GM12864 (cell line): Measurements from ENCODE around the gene CHI3L1.

Experiments used
- DNase-seq: peaks from one replicate; pipeline ENCODE4 v3.0.0-alpha.2; 2011; ENCODE audit warnings: low read depth
- H3K4me3 ChIP-seq: 2 replicates; pipeline ENCODE4 v1.5.1; 2011; ENCODE audit warnings: mild to moderate bottlenecking, low read depth, low read length, control low read depth
- TF ChIP-seq, protein P1 (sequence below): IDR thresholded peaks from 2 replicates; pipeline ENCODE4 v1.5.1; 2011; ENCODE audit warnings: low read depth, mild to moderate bottlenecking, moderate library complexity, low read length, control low read depth, inconsistent platforms; ENCODE audit errors: missing control alignments

Gene CHI3L1

DNA sequence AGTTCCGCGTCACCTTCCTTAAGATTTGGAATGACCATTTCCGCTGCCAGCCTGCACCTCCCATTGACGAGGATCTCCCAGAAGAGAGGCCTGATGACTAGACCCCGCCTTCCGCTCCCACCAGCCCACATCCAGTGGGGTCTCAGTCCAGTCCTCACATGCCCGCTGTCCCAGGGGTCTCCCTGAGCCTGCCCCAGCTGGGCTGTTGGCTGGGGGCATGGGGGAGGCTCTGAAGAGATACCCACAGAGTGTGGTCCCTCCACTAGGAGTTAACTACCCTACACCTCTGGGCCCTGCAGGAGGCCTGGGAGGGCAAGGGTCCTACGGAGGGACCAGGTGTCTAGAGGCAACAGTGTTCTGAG, 20.7 kb downstream of the CHI3L1 start:
- no peak for DNase-seq
- TF ChIP-seq, protein P1, sequence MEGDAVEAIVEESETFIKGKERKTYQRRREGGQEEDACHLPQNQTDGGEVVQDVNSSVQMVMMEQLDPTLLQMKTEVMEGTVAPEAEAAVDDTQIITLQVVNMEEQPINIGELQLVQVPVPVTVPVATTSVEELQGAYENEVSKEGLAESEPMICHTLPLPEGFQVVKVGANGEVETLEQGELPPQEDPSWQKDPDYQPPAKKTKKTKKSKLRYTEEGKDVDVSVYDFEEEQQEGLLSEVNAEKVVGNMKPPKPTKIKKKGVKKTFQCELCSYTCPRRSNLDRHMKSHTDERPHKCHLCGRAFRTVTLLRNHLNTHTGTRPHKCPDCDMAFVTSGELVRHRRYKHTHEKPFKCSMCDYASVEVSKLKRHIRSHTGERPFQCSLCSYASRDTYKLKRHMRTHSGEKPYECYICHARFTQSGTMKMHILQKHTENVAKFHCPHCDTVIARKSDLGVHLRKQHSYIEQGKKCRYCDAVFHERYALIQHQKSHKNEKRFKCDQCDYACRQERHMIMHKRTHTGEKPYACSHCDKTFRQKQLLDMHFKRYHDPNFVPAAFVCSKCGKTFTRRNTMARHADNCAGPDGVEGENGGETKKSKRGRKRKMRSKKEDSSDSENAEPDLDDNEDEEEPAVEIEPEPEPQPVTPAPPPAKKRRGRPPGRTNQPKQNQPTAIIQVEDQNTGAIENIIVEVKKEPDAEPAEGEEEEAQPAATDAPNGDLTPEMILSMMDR, result no peak
- no peak overlapping the region for H3K4me3 ChIP-seq

DNA sequence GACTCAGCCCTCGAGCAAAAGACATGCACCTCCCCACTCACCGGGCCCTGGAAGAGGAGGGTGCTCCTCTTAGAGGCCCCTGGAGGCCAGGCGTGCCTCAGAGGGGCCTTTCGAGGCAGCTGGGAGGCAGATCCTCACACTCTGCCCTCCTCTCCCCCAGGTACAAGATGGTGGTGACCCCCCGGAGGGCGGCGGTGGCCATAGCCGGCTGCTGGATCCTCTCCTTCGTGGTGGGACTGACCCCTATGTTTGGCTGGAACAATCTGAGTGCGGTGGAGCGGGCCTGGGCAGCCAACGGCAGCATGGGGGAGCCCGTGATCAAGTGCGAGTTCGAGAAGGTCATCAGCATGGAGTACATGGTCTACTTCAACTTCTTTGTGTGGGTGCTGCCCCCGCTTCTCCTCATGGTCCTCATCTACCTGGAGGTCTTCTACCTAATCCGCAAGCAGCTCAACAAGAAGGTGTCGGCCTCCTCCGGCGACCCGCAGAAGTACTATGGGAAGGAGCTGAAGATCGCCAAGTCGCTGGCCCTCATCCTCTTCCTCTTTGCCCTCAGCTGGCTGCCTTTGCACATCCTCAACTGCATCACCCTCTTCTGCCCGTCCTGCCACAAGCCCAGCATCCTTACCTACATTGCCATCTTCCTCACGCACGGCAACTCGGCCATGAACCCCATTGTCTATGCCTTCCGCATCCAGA, 21.3 kb downstream of the CHI3L1 start:
- H3K4me3 ChIP-seq, result no peak overlapping the region
- TF ChIP-seq, protein P1, result no peak
- no peak for DNase-seq

DNA sequence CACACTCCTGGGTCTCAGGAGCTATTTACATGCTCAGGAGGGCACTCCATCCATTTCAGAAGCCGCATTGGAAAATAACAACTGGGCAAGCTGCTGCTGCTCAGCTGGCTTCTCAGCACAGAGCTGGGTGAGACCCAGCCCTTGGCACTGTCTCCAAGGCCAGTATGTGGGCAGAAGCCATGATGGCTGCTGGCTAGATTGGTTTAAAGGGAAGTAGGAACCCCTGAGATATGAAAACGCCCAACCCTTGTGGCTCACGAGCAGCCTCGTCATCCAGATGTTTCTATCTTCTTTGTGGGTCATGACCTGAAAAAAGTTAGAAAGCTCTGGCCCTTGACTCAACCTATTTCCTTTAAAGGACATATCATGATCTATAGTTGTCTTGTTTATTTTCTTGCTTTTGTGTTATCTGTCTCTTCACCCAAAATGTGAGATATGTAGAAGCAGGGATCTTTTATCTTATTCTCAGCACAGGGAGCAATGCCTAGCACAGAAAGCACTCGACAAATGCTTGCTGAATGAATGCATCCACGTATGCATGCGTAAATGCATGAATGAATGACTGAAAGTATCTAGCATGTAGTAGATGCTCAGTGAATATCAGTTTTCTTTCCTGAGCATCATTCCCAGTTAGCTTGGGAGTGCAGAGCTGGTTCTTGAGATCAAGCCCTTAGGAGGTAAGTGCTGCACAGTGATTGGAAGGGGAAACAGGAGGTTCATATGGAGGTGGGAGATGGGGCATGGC, 22.4 kb downstream of the CHI3L1 start:
- no peak overlapping the region for H3K4me3 ChIP-seq
- TF ChIP-seq, protein P1, result no peak
- no peak for DNase-seq

DNA sequence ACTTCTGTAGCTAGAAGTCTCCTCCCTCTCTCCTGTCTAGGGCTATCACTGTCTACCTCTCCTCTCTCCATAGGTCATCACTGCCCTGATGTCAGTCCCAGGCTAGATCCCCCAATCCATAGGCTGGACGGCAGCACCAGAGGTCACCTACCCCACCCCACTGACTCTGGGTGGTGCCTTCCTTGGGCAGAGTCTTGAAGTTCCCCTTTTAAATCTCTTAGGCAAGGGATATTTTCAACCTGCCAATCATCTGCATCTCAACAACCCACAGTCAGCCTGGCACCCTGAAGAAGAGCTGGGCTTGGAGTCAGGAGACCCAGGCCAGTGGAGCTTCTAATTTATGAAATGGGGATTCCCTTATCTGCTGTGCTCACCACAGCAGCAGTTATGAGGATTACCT, 24.1 kb downstream of the CHI3L1 start:
- TF ChIP-seq, protein P1, result no peak
- no peak for DNase-seq
- no peak overlapping the region for H3K4me3 ChIP-seq

DNA sequence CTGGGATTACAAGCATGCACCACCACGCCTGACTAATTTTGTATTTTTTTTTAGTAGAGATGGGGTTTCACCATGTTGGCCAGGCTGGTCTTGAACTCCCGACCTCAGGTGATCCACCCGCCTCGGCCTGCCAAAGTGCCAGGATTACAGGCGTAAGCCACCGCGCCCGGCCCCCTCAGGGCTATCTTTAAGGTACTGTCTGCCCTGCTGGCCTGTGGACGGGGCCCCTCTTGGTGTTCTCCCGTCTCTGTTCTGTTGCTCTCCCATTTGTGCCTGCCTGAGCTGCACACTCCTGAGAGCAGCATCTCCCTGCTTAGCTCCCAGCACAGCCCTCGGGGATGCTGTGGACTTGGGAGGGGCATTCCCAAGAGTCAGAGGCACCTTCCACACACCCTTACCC, 24.8 kb downstream of the CHI3L1 start:
- H3K4me3 ChIP-seq, result no peak overlapping the region
- TF ChIP-seq, protein P1, result no peak
- no peak for DNase-seq

DNA sequence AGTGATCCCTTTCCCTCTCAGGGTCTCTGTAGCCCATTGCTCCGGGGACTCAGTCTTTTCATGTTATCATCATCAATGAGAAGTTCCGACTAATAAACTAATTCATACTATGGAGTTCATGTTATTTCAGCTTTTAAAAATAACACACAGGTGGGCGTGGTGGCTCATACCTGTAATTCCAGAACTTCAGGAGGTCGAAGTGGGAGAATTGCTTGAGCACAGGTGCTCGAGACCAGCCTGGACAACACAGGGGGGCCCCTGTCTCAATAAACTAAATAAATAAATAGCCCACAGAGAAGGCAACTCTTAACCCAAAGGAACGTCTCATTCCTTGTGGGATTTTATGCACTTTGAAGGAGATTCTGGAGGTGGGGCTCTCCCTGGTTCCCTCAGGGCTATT, 25.3 kb downstream of the CHI3L1 start:
- DNase-seq, result no peak
- TF ChIP-seq, protein P1, result no peak
- H3K4me3 ChIP-seq, result no peak overlapping the region
